IMR-90 (cell line): Measurements from ENCODE around the gene RPS27A.

Experiments used
- BHLHE40 ChIP-seq: fragments of 150-350 bp; IDR thresholded peaks from 2 replicates; pipeline ENCODE4 v1.6.1; 2016; ENCODE audit warnings: mild to moderate bottlenecking, low read depth, low read length
- RAD21 ChIP-seq: IDR thresholded peaks from 2 replicates; pipeline ENCODE4 v1.6.1; 2012; ENCODE audit warnings: low read length, improper control_type of control experiment
- TF ChIP-seq, protein P1 (sequence below): conservative IDR thresholded peaks from 2 replicates; pipeline ENCODE4 v1.5.1; 2012; ENCODE audit warnings: mild to moderate bottlenecking, low read depth, low read length, improper control_type of control experiment

DNA sequence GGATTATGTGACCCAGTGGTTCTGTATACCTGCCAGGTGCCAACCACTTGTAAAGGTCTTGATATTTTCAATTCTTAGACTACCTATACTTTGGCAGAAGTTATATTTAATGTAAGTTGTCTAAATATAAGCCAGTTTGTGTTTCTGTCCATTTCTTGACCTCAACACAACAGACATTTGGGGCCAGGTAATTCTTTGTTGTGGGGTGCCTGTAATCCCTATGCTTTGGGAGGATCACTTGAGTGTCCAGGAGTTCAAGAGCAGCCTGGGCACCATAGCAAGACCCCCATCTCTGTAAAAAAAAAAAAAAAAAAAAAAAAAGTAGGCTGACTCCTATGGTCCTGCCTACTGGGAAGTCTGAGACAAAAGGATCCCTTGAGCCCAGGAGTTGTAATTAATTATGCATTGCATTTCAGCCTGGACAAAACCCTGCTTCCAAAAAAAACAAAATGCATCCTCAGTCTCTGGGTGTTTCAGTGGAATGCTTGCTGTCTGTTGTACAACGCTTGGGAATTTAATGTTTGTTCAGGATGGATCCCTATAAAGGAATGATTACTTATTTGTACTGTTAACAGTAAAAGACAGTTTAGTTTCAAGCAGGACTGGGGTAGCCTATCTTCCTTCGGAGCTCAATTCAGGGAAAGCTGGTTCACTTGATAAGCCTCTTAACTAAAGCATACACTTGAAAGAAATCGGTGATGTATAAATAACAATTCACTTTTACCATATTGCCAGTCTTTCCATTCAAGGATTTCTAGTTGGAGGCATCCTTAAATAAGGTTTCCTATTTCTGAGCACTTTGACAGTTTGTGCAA is 3.4 kb downstream of the RPS27A start:
- TF ChIP-seq, protein P1, sequence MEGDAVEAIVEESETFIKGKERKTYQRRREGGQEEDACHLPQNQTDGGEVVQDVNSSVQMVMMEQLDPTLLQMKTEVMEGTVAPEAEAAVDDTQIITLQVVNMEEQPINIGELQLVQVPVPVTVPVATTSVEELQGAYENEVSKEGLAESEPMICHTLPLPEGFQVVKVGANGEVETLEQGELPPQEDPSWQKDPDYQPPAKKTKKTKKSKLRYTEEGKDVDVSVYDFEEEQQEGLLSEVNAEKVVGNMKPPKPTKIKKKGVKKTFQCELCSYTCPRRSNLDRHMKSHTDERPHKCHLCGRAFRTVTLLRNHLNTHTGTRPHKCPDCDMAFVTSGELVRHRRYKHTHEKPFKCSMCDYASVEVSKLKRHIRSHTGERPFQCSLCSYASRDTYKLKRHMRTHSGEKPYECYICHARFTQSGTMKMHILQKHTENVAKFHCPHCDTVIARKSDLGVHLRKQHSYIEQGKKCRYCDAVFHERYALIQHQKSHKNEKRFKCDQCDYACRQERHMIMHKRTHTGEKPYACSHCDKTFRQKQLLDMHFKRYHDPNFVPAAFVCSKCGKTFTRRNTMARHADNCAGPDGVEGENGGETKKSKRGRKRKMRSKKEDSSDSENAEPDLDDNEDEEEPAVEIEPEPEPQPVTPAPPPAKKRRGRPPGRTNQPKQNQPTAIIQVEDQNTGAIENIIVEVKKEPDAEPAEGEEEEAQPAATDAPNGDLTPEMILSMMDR = no peak
- TF ChIP-seq RAD21 = no peak
- TF ChIP-seq BHLHE40 = no peak
